Keratinocyte (primary cell): ENCODE measurements around the gene MMP28.
A peak's percentile ranks its signal among the peaks of the same experiment; 100 is the strongest.

Experiments
- EZH2 ChIP-seq: IDR thresholded peaks from one replicate; pipeline ENCODE4 v1.6.1; 2012; ENCODE audit warnings: inconsistent platforms, mild to moderate bottlenecking, low read length, moderate library complexity
- TF ChIP-seq, protein P1 (sequence below), 3 experiments: IDR thresholded peaks in 1 of 3; conservative IDR thresholded peaks in 1 of 3; optimal IDR thresholded peaks in 1 of 3; 2 replicates in 2 of 3; 3 replicates in 1 of 3; pipeline versions ENCODE3 to v1.5.1; 2011; ENCODE audit warnings: low read length in 3 of 3, mild to moderate bottlenecking in 3 of 3, moderate library complexity in 2 of 3, control low read depth in 1 of 3, inconsistent platforms in 1 of 3; ENCODE audit not compliant: insufficient read depth in 2 of 3; ENCODE audit errors: extremely low read depth in 1 of 3

DNA sequence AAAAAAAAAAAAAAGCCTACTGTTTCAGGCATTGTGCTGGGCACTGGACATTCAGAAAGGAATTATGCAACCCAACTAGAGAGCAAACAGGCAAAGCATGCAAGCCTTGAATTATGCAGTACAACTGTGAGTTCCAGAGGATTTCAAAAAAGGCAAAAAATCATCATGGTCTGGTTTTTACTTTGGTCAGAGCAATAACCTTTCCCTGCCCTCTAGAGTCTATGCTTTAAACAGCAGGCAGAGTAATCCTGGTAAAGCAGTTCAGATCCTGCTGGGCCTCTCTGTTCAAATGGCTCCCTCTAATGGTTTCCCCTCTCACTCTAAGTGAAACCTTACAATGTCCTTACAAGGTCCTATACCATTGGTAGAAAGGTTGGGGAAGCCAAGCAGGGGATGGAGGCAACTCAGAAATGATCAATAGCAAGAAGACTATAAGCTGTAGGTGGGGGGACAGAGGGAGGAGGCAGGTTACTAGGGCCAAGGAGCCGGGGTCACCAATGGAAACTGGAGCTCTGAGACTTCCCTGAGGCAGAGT is 9.3 kb upstream of the MMP28 start:
- TF ChIP-seq, protein P1, sequence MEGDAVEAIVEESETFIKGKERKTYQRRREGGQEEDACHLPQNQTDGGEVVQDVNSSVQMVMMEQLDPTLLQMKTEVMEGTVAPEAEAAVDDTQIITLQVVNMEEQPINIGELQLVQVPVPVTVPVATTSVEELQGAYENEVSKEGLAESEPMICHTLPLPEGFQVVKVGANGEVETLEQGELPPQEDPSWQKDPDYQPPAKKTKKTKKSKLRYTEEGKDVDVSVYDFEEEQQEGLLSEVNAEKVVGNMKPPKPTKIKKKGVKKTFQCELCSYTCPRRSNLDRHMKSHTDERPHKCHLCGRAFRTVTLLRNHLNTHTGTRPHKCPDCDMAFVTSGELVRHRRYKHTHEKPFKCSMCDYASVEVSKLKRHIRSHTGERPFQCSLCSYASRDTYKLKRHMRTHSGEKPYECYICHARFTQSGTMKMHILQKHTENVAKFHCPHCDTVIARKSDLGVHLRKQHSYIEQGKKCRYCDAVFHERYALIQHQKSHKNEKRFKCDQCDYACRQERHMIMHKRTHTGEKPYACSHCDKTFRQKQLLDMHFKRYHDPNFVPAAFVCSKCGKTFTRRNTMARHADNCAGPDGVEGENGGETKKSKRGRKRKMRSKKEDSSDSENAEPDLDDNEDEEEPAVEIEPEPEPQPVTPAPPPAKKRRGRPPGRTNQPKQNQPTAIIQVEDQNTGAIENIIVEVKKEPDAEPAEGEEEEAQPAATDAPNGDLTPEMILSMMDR (optimal IDR thresholded peaks at IDR 0.05 in 1 of 3, IDR thresholded peaks at IDR 0.05 in 1 of 3, conservative IDR thresholded peaks at IDR 0.05 in 1 of 3; ENCODE audit: extremely low read depth in 1 of 3, insufficient read depth in 2 of 3, low read length in 3 of 3) = peak; percentile 86 to 98 (median 87)
- TF ChIP-seq EZH2 = no peak
